NCI-H1105 treated with DMSO at 0.1 percent for 48 hours (cell line): ENCODE results near the gene TMEM151B.
"Not testable (repeated sequence)": the region's sequence is repeated elsewhere in the genome, so short reads cannot be mapped to it uniquely, and the experiment has no call there.

ENCODE experiments used
- DNase-seq: peaks from one replicate; lab custom pipeline; 2025; lab: John Stamatoyannopoulos, UW

Gene TMEM151B

DNA sequence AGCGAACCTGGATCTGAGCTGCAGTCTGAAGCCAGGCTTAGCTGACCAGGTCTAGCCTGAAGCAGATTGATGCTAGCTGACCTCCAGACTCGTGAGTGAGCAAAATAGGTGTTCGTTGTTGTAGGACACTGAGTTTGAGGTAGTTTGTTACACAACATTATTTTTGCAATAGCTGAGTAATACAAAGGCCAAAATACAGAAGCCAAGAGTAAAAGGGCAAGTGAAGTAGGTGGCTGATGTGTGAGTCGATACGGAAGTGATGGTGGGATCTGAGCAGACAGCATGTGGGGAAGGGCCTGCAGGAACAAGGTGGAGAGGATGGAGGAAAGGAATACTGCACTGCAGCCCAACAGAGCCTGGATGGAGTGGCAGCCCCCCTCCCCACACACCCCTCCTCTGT lies 63.7 kb downstream of the TMEM151B start:
- DNase-seq = no peak

GRCh38 chr6:44335631-44336030 lies 65.4 kb downstream of the TMEM151B start:
- no peak for DNase-seq

GRCh38 chr6:44338228-44339122 lies 68.2 kb downstream of the TMEM151B start:
- peak; percentile 68 for DNase-seq

DNA sequence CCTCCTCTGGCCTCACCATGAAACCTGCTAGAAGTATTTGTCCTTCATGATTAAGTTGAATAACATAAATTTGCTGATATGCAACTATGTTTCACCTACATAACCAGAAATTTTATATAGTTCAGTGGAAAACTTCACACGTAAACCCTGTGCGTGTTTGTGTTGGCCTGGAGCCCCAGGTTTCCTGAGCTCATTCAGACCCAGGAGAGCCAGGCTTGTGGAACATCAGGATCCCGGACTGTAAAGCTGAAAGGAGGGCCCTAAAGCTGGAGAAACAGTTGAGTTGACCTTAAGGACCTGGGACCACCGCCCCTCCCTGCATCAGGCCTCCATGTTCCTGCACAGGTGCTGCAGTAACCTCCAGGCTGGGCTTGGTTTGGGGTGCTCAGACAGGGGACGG lies 69.1 kb downstream of the TMEM151B start:
- DNase-seq = no peak

DNA sequence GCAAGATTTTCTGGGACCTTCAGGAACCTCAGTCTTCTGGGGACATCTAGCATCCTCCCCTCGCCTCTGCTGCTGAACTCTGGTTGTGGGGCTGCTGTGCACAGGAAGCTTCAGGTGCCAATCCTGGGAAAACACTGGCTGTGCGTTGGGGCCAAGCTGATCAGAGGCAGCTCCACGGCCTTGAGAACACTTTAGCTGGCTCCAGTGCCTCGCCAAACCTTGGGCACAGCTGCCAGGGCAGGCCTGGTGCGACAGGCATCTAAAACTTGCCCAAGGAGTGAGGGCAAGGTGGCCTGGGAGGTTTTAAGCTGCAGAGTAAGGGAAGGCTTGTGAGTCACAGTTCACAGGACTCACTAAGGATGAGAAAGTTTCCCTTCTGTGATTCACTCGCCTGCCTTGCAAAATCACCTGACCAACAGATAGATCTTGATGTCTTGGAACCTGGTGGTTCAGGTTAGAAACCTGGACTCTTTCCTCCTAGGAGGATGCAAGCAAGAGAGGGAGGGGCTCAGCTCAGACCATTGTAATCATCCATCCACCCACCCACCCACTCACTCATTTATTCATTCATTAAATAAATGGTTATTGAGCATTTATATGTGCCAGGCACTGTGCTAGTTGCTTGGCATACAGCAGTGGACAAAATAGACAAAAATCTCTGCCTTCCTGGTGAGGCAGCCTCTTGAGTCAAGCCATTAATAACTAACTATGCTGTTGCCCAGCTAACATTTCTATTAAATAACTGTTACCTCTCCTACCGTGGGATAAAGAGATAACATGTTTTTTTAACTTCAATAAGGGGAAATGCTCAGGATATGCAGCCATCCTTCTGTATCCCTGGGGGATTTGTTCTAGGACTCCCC lies 69.7 kb downstream of the TMEM151B start:
- no peak for DNase-seq

- DNase-seq = no peak
Measured at GRCh38 chr6:44341095-44341890, 71.0 kb downstream of the TMEM151B start.

DNA sequence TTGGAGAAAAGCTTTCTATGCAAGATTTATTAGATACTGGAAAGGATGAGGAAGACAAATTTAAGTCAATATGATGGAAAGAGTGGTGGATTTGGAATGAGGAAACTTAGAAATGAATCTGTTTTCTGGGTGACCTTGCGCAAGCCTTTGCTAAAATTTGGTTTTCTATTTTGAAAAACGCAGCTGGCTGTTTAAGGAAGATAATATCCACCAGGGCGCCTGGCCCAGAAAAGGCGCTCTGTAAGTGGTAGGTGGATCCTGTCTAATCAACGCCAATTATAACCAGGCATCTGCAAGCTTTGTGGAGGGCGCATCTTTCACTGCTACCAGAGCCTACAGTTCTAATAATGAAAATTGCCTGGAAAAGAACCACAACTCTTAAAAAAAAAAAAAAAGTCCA lies 71.8 kb downstream of the TMEM151B start:
- peak; percentile 27 for DNase-seq

DNA sequence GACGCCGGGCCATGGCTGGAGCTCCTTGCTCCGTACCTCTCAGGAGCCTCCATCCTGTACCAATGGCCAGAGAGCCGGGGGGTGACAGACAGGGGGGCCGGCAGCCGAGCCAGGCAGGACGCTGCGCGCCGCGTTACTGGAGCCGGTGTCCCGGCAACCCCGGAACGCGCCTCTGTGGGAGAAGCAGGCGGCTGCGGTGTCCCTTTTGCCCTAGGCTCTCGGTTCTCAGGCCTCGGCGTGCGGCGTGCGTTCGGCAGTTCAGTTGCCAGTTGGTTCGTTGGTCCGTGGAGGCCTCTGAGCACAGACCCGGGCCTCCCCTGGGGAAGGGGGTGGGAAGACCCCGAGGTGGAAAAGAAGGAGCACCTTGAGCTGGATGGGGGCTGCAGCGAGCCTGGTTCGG lies 72.2 kb downstream of the TMEM151B start, which contains the start of gene SPATS1:
Gene SPATS1 (plus strand): TSS at position 162 of the 400 bp plus-strand sequence. CDS start 446 bp downstream, outside the sequence.
- no peak for DNase-seq

- DNase-seq = not testable (repeated sequence)
Measured at GRCh38 chr6:44346818-44347217, 76.6 kb downstream of the TMEM151B start.

DNA sequence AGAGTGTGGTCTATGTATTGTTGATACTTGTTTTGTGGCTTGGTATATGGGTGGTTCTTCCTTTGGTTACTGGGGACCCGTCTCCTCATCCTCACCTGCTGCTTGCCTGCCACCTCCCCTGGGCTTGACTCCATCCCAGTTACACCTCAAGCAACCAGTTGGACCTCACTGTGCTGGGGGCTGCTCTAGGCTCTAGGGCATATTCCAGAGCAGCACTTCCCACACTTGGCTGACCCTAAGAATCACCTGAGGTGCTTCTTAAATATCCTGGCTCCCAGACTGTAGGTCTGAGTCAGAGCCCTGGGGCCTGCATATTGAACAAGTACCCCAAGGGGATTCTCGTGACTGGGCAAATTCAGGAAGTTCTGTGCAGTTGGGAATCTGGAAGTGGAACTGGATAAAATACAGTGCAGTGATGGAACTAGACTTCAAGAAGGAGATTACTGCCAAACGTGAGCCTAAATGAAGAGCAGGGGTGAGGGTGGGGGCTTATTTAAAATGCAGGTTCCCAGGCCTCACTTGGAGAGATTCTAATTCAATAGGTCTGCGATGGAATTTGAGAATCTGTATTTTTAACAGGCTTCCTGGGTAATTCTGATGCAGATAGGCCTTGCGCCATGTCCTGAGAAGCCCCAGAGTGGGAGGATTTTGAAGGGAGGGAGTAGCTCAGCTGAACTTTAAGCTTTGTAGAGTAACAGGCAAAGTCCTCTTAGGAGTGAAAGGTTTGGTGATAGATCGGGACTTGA lies 79.8 kb downstream of the TMEM151B start:
- DNase-seq = no peak

GRCh38 chr6:44350650-44350994 lies 80.4 kb downstream of the TMEM151B start:
- not testable (repeated sequence) for DNase-seq

- DNase-seq = no peak
Measured at GRCh38 chr6:44352259-44352658, 82.0 kb downstream of the TMEM151B start.

DNA sequence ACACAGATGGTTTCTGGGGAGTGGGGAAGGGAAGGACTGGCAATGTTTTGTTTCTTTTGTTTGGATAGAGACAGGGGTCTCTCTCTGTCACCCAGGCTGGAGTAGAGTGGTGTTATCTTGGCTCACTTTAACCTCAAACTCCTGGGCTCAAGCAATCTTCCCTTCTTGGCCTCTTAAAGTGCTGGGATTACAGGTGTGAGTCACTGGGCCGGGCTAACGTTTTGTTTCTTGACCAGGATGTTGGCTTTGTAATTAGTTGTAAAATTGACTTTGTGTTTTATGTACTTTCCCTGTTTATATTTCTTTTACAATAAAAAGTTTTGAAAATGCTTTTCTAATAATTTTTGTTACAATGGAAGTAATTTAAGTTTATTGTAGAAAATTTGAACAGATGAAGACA lies 83.1 kb downstream of the TMEM151B start:
- no peak for DNase-seq

GRCh38 chr6:44355640-44356039 lies 85.4 kb downstream of the TMEM151B start:
- no peak for DNase-seq

DNA sequence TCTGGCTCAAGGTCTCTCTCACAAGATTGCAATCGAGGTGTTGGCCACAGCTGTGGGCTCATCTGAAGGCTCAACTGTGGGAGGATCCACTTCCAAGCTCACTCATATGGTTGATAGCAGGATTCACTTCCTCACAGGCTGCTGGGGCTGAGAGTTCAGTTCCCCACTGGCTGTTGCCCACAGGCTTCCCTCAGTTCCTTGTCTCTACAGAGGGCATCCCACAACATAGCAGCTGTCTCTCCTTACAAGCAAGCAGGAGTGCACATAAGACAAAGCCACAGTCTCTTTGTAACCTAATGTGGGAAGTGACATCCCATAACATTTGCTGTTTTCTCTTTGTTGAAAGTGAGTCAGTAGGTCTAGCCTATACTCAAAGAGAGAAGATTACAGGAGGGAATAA lies 86.2 kb downstream of the TMEM151B start:
- no peak for DNase-seq
